Measurements from ENCODE around the gene CAPN1. TPM values are rescaled to one million over a fixed set of nuclear protein-coding genes. Genes with fewer than 3 reads are reported as not detected.

Gene CAPN1
- total RNA-seq, 1 experiment from 2014 or later, result 256 TPM

DNA sequence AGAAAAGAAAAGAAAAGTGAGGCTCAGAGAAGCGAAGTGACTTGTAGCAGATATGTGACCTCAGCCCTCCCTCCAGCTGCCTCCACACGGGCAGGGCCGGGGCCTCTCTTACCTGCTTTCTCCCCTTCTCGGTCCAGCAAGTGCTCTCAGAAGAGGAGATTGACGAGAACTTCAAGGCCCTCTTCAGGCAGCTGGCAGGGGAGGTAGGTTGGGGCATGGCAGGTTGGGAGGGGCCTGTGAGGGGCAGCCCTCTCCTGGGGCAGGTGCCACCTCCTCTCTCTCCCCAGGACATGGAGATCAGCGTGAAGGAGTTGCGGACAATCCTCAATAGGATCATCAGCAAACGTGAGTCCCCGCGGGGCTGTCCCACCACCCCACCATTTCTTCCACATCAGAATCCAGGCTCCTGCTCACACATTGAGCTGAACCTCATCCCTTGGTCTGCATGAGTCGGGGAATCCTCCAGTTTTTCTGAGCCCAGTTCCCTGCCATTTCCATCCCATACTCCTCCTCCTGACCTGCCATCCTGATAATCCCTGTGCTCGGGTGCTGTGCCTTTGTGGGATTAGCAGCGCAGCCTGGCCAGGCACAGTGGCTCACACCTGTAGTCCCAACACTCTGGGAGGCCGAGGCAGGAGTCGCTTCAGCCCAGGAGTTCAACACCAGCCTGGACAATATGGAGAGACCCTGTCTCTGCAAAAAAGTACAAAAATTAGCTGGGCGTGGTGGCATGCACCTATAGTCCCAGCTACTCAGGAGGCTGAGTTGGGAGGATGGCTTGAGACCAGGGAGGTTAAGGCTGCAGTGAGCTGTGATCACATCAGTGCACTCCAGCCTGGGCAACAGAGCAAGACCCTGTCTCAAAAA is 26.4 kb downstream of the CAPN1 start:
- BruUV-seq (replicated peaks), result no TSS peak
- no peaks in the 10 kb centered on the region for H3K27me3 ChIP-seq (ENCODE audit: control insufficient read depth, insufficient read depth, low read length)
- no peak overlapping the region for H3K4me3 ChIP-seq (ENCODE audit: low read depth in 2 of 2, low read length in 2 of 2)
- ChIA-PET POLR2A (interaction anchor here (0.6 kb wide), 1 partner anchor 67 kb away, joined by 16 read pairs; no protein-coding TSS in a partner anchor), CTCF (interaction anchor here (0.5 to 0.7 kb wide), 2 partner anchors 36 to 361 kb away, joined by 4 to 5 read pairs; no protein-coding TSS in a partner anchor)
- H3K4me1 ChIP-seq (ENCODE audit: control insufficient read depth, insufficient read depth, low read length), result peaks cover 3% of the 10 kb centered on the region; the same call in 1 of the 2 replicates
- H3K9me3 ChIP-seq (ENCODE audit: control insufficient read depth, insufficient read depth, low read depth, low read length), result no peaks in the 10 kb centered on the region
- no peak overlapping the region for H3K27ac ChIP-seq (ENCODE audit: low read length)
- no peak for TF ChIP-seq SIN3A (IDR thresholded peaks at IDR 0.05; ENCODE audit: borderline replicate concordance, insufficient read depth, low read depth, low read length)
- TF ChIP-seq, protein P1, sequence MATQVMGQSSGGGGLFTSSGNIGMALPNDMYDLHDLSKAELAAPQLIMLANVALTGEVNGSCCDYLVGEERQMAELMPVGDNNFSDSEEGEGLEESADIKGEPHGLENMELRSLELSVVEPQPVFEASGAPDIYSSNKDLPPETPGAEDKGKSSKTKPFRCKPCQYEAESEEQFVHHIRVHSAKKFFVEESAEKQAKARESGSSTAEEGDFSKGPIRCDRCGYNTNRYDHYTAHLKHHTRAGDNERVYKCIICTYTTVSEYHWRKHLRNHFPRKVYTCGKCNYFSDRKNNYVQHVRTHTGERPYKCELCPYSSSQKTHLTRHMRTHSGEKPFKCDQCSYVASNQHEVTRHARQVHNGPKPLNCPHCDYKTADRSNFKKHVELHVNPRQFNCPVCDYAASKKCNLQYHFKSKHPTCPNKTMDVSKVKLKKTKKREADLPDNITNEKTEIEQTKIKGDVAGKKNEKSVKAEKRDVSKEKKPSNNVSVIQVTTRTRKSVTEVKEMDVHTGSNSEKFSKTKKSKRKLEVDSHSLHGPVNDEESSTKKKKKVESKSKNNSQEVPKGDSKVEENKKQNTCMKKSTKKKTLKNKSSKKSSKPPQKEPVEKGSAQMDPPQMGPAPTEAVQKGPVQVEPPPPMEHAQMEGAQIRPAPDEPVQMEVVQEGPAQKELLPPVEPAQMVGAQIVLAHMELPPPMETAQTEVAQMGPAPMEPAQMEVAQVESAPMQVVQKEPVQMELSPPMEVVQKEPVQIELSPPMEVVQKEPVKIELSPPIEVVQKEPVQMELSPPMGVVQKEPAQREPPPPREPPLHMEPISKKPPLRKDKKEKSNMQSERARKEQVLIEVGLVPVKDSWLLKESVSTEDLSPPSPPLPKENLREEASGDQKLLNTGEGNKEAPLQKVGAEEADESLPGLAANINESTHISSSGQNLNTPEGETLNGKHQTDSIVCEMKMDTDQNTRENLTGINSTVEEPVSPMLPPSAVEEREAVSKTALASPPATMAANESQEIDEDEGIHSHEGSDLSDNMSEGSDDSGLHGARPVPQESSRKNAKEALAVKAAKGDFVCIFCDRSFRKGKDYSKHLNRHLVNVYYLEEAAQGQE (IDR thresholded peaks at IDR 0.05; ENCODE audit: insufficient read depth in 1 of 2, low read depth in 2 of 2, low read length in 1 of 2), result no peak
- TF ChIP-seq TCF7L2 (IDR thresholded peaks at IDR 0.05; ENCODE audit: low read depth, low read length), result no peak
- no peak for TF ChIP-seq POLR2AphosphoS5 (IDR thresholded peaks at IDR 0.05; ENCODE audit: low read depth, low read length)
- TF ChIP-seq, protein P2, sequence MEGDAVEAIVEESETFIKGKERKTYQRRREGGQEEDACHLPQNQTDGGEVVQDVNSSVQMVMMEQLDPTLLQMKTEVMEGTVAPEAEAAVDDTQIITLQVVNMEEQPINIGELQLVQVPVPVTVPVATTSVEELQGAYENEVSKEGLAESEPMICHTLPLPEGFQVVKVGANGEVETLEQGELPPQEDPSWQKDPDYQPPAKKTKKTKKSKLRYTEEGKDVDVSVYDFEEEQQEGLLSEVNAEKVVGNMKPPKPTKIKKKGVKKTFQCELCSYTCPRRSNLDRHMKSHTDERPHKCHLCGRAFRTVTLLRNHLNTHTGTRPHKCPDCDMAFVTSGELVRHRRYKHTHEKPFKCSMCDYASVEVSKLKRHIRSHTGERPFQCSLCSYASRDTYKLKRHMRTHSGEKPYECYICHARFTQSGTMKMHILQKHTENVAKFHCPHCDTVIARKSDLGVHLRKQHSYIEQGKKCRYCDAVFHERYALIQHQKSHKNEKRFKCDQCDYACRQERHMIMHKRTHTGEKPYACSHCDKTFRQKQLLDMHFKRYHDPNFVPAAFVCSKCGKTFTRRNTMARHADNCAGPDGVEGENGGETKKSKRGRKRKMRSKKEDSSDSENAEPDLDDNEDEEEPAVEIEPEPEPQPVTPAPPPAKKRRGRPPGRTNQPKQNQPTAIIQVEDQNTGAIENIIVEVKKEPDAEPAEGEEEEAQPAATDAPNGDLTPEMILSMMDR (IDR thresholded peaks at IDR 0.05), result no peak
- in situ Hi-C loops (cut with HindIII; ENCODE audit: low pct_unique_long_range_greater_than_20kb, low sequenced_read_pairs), result no loop called here
- H3K36me3 ChIP-seq (ENCODE audit: control insufficient read depth, insufficient read depth, low read length), result peaks cover 6% of the 10 kb centered on the region
- intact Hi-C loops (cut with micrococcal nuclease; ENCODE audit: unreplicated experiment), result no loop called here
- DNase-seq (ENCODE audit: low read depth, low spot score) (no peak), ATAC-seq (no peak)

DNA sequence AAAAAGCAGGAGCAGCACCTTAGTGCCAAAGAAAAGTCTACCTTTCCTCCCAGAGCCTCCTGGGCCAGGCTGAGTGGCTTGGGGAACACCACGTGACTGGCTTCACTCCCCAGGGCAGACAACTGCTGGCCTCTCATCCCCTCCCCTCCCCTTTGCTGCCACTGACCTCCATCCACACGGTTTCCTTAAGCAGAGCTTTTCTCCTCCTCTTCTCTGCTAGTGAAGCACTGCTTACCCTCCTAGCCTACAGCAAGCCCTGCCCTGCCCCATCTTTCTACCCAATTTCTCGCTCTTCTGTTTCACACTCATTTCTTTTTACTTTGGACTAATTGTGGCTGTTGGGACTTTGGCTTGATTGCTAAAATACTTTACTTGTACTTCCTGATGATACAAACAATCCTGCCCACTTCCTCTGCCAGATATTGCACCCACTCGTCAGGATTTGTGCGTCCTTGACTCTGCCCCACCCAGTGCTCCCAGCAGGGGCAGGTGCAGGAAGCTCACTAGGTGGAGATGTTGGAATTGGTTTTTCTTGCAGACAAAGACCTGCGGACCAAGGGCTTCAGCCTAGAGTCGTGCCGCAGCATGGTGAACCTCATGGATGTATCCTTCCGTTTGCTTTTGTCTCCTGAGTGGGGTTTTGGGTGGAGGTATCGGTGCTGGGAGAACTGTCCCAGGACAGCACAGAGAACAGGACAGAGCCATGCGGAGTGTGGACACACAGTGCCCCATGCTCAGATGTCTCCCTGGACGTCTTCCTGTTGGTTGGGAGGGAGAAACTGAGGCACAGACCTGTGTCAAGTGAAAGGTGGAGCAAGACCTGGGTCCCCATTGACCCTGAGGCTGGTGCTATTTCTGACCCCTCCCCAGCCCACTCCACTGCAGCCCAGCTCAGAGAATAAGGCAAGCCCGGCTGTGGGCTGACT is 27.3 kb downstream of the CAPN1 start:
- H3K4me3 ChIP-seq (ENCODE audit: low read depth in 2 of 2, low read length in 2 of 2), result no peak overlapping the region
- H3K27me3 ChIP-seq (ENCODE audit: control insufficient read depth, insufficient read depth, low read length), result no peaks in the 10 kb centered on the region
- H3K4me1 ChIP-seq (ENCODE audit: control insufficient read depth, insufficient read depth, low read length), result peaks cover 8% of the 10 kb centered on the region; the same call in 1 of the 2 replicates
- DNase-seq (ENCODE audit: low read depth, low spot score) (no peak), ATAC-seq (no peak)
- CTCF ChIA-PET, result interaction anchor here (0.7 kb wide), 1 partner anchor 361 kb away, joined by 4 read pairs; no protein-coding TSS in a partner anchor
- POLR2A ChIA-PET, result no interaction called here
- TF ChIP-seq, protein P2 (IDR thresholded peaks at IDR 0.05), result no peak
- TF ChIP-seq POLR2AphosphoS5 (IDR thresholded peaks at IDR 0.05; ENCODE audit: low read depth, low read length) (no peak), SIN3A (IDR thresholded peaks at IDR 0.05; ENCODE audit: borderline replicate concordance, insufficient read depth, low read depth, low read length) (no peak), TCF7L2 (IDR thresholded peaks at IDR 0.05; ENCODE audit: low read depth, low read length) (no peak)
- TF ChIP-seq, protein P1 (IDR thresholded peaks at IDR 0.05; ENCODE audit: insufficient read depth in 1 of 2, low read depth in 2 of 2, low read length in 1 of 2), result no peak
- H3K9me3 ChIP-seq (ENCODE audit: control insufficient read depth, insufficient read depth, low read depth, low read length), result no peaks in the 10 kb centered on the region
- peaks cover 6% of the 10 kb centered on the region for H3K36me3 ChIP-seq (ENCODE audit: control insufficient read depth, insufficient read depth, low read length)
- in situ Hi-C loops (cut with HindIII; ENCODE audit: low pct_unique_long_range_greater_than_20kb, low sequenced_read_pairs), result no loop called here
- BruUV-seq (replicated peaks), result no TSS peak
- no peak overlapping the region for H3K27ac ChIP-seq (ENCODE audit: low read length)
- intact Hi-C loops (cut with micrococcal nuclease; ENCODE audit: unreplicated experiment), result no loop called here

Data from Panc1 (cell line).